Measurements from ENCODE around the gene ZNF48.
A peak's percentile ranks its signal among the peaks of the same experiment; 100 is the strongest.

ZNF48 gene
- total RNA-seq = 11.6 to 18.0 (median 17.0) reads per million in 3 donors

DNA sequence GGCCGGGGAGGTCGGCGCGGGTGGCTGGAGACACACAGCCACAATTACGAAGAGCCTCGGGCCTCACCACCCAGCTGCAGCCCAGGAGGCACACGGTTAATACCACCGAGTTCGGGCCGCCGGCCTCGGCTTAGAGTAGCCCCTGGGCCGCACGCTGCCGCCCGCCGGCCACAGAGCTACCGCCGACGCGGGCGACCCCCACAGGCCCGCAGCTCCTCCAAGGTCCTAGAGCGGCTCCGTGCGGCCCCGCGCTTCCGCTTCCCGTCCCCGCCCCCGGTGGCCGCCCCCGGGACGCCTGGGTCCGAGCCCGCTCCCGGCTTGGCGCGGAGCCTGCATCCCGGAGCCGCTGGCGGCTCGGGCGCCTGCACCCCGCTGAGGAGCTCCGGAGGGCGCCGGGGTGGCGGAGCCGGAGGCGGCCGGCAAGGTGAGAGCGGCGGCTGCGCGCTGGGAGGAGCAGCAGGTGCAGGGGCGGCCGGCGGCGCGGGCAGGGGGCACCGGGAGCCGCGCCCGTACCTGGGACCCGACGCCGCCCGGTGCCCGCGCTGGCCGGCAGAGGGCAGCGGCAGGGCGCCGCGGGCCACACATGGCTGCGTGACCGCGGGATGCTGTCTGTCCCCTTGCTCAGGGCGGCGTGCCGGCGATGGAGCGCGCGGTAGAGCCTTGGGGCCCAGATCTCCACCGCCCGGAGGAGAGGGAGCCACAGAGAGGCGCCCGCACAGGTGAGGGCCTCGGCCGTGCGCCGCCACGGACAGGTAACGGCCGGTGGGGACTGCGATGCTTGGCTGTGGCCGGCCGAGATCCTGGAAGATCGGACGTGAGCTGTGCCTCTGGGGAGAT, at the start of gene ZNF48:
Gene ZNF48 (plus strand): TSS at position 266 of the 837 bp plus-strand sequence. CDS start 375 bp downstream, at position 641.
- Histone ChIP-seq H3K27me3 (replicated peaks; ENCODE audit: control insufficient read depth, insufficient read depth, low read length, poor library complexity, severe bottlenecking) (no peaks in the 10 kb centered on the region), H3K36me3 (ENCODE audit: control insufficient read depth, insufficient read depth, low read length) (peaks cover 14% of the 10 kb centered on the region), H3K9me3 (ENCODE audit: control insufficient read depth, low read length) (no peaks in the 10 kb centered on the region), H3K27ac (ENCODE audit: insufficient read depth, low read length, poor library complexity, severe bottlenecking) (peak within 1 kb of the TSS; percentile 61), H3K4me3 (ENCODE audit: insufficient read depth, low read depth, low read length, poor library complexity, severe bottlenecking) (peak within 1 kb of the TSS; percentile 71), H3K4me1 (ENCODE audit: control insufficient read depth, insufficient read depth, low read length, poor library complexity, severe bottlenecking) (peaks cover 16% of the 10 kb centered on the region)
- peak; percentile 19 to 36 (median 34) for DNase-seq

DNA sequence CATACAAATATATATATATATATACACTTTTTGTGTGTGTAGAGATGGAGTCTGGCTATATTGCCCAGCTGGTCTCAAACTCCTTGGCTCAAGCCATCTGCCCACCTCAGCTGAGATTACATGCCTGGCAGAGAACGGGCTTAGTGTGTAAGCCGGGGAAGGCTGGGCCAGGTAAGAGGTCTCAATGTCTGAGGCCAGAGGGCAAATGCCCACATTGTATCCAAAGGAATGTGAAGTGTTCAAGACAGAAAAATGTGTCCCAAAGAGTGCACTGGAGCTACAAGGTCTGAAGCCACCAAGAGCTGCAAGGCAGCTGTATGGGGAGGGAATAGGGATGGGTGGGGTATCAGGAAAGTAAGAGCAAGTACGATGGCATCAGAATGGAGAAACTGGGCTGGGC, 48.9 kb upstream of the ZNF48 start:
- DNase-seq = no peak
- no peaks in the 10 kb centered on the region for H3K9me3 ChIP-seq (ENCODE audit: control insufficient read depth, low read length)
- H3K36me3 ChIP-seq (ENCODE audit: control insufficient read depth, insufficient read depth, low read length) = peaks cover 18% of the 10 kb centered on the region
- no peaks in the 10 kb centered on the region for H3K27me3 ChIP-seq (replicated peaks; ENCODE audit: control insufficient read depth, insufficient read depth, low read length, poor library complexity, severe bottlenecking)
- no peak overlapping the region for H3K27ac ChIP-seq (ENCODE audit: insufficient read depth, low read length, poor library complexity, severe bottlenecking)
- H3K4me3 ChIP-seq (ENCODE audit: insufficient read depth, low read depth, low read length, poor library complexity, severe bottlenecking) = no peak overlapping the region
- no peaks in the 10 kb centered on the region for H3K4me1 ChIP-seq (ENCODE audit: control insufficient read depth, insufficient read depth, low read length, poor library complexity, severe bottlenecking)

GRCh38 chr16:30348113-30348512, 47.1 kb upstream of the ZNF48 start:
- Histone ChIP-seq H3K4me3 (ENCODE audit: insufficient read depth, low read depth, low read length, poor library complexity, severe bottlenecking) (no peak overlapping the region), H3K9me3 (ENCODE audit: control insufficient read depth, low read length) (no peaks in the 10 kb centered on the region), H3K27ac (ENCODE audit: insufficient read depth, low read length, poor library complexity, severe bottlenecking) (no peak overlapping the region), H3K4me1 (ENCODE audit: control insufficient read depth, insufficient read depth, low read length, poor library complexity, severe bottlenecking) (no peaks in the 10 kb centered on the region), H3K27me3 (replicated peaks; ENCODE audit: control insufficient read depth, insufficient read depth, low read length, poor library complexity, severe bottlenecking) (no peaks in the 10 kb centered on the region), H3K36me3 (ENCODE audit: control insufficient read depth, insufficient read depth, low read length) (peaks cover 35% of the 10 kb centered on the region)
- no peak for DNase-seq

- Histone ChIP-seq H3K36me3 (ENCODE audit: control insufficient read depth, insufficient read depth, low read length) (peaks cover 35% of the 10 kb centered on the region), H3K4me3 (ENCODE audit: insufficient read depth, low read depth, low read length, poor library complexity, severe bottlenecking) (no peak overlapping the region), H3K27ac (ENCODE audit: insufficient read depth, low read length, poor library complexity, severe bottlenecking) (no peak overlapping the region), H3K4me1 (ENCODE audit: control insufficient read depth, insufficient read depth, low read length, poor library complexity, severe bottlenecking) (peaks cover 3% of the 10 kb centered on the region), H3K27me3 (replicated peaks; ENCODE audit: control insufficient read depth, insufficient read depth, low read length, poor library complexity, severe bottlenecking) (no peaks in the 10 kb centered on the region), H3K9me3 (ENCODE audit: control insufficient read depth, low read length) (no peaks in the 10 kb centered on the region)
- no peak for DNase-seq
Observed at GRCh38 chr16:30348929-30349328, 46.3 kb upstream of the ZNF48 start.

GRCh38 chr16:30349675-30350074, 45.5 kb upstream of the ZNF48 start:
- Histone ChIP-seq H3K4me1 (ENCODE audit: control insufficient read depth, insufficient read depth, low read length, poor library complexity, severe bottlenecking) (peaks cover 11% of the 10 kb centered on the region), H3K9me3 (ENCODE audit: control insufficient read depth, low read length) (no peaks in the 10 kb centered on the region), H3K36me3 (ENCODE audit: control insufficient read depth, insufficient read depth, low read length) (peaks cover 35% of the 10 kb centered on the region), H3K27me3 (replicated peaks; ENCODE audit: control insufficient read depth, insufficient read depth, low read length, poor library complexity, severe bottlenecking) (no peaks in the 10 kb centered on the region), H3K4me3 (ENCODE audit: insufficient read depth, low read depth, low read length, poor library complexity, severe bottlenecking) (no peak overlapping the region), H3K27ac (ENCODE audit: insufficient read depth, low read length, poor library complexity, severe bottlenecking) (no peak overlapping the region)
- no peak for DNase-seq

- Histone ChIP-seq H3K4me3 (ENCODE audit: insufficient read depth, low read depth, low read length, poor library complexity, severe bottlenecking) (no peak overlapping the region), H3K27ac (ENCODE audit: insufficient read depth, low read length, poor library complexity, severe bottlenecking) (peak overlapping the region; percentile 2), H3K9me3 (ENCODE audit: control insufficient read depth, low read length) (no peaks in the 10 kb centered on the region), H3K27me3 (replicated peaks; ENCODE audit: control insufficient read depth, insufficient read depth, low read length, poor library complexity, severe bottlenecking) (no peaks in the 10 kb centered on the region), H3K4me1 (ENCODE audit: control insufficient read depth, insufficient read depth, low read length, poor library complexity, severe bottlenecking) (peaks cover 12% of the 10 kb centered on the region), H3K36me3 (ENCODE audit: control insufficient read depth, insufficient read depth, low read length) (peaks cover 35% of the 10 kb centered on the region)
- no peak for DNase-seq
Observed at GRCh38 chr16:30350134-30350871, 44.9 kb upstream of the ZNF48 start.

DNA sequence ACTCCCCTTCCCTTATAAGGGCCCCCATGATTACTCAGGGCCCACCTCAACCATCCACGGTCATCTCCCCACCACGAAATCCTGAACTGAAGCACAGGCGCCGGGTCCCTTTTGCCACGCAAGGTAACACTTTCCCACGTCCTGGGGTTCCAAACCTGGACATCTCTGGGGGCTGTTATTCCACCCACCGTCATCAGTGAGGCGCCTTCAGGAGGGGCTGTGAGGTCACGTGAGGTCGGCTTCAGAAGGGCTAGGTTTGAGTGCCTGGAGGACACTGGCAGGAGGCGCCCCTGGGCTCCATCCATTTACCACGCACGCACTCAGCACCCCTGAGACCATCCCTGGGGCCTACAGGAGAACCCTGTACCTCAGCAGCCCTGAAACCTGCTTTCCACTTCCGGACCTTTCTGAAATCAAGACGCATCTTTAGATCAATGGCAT, 44.2 kb upstream of the ZNF48 start:
- Histone ChIP-seq H3K27me3 (replicated peaks; ENCODE audit: control insufficient read depth, insufficient read depth, low read length, poor library complexity, severe bottlenecking) (no peaks in the 10 kb centered on the region), H3K27ac (ENCODE audit: insufficient read depth, low read length, poor library complexity, severe bottlenecking) (no peak overlapping the region), H3K4me3 (ENCODE audit: insufficient read depth, low read depth, low read length, poor library complexity, severe bottlenecking) (no peak overlapping the region), H3K36me3 (ENCODE audit: control insufficient read depth, insufficient read depth, low read length) (peaks cover 35% of the 10 kb centered on the region), H3K9me3 (ENCODE audit: control insufficient read depth, low read length) (no peaks in the 10 kb centered on the region), H3K4me1 (ENCODE audit: control insufficient read depth, insufficient read depth, low read length, poor library complexity, severe bottlenecking) (peaks cover 18% of the 10 kb centered on the region)
- no peak for DNase-seq

DNA sequence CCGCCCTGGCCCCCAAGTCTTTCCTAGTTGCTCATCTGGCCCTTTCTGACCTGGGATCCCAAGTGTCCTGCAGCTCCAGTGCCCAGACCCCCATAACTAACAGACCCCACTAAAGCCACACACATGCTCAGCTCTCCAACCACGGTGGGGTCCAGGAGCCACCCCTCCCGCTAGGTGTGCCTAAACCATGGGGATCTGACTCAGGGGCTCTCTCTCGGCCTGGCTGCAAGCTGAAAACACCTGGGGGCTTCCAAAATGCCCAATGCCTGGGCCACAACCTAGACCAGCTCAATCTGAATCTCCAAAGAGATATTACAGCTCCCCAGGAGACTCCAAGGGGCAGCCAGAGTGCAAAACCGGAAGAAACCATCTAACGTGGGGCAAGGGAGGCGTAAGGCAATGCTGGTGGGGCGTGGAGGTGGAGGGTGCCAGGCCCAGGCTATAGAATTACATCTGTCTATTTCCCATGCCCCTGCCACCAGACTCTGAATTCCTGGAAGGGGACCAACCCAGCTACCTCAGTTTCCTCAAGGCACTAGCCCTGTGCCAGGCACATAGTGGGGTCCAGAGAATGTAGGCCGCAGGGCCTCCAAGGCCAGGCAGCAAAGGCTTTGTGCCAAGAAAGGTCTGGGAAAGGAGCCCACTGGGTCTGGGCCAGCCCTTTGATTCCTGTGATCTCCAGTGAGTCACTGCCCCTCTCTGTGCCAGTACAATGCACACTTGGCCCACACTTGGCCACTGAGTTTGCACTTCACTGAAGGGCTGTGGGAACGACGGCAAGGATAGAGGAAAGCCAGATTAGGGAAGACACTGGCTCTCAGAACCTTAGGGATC, 43.4 kb upstream of the ZNF48 start:
- no peak overlapping the region for H3K4me3 ChIP-seq (ENCODE audit: insufficient read depth, low read depth, low read length, poor library complexity, severe bottlenecking)
- H3K27ac ChIP-seq (ENCODE audit: insufficient read depth, low read length, poor library complexity, severe bottlenecking) = no peak overlapping the region
- H3K9me3 ChIP-seq (ENCODE audit: control insufficient read depth, low read length) = no peaks in the 10 kb centered on the region
- peaks cover 24% of the 10 kb centered on the region for H3K4me1 ChIP-seq (ENCODE audit: control insufficient read depth, insufficient read depth, low read length, poor library complexity, severe bottlenecking)
- H3K36me3 ChIP-seq (ENCODE audit: control insufficient read depth, insufficient read depth, low read length) = peaks cover 35% of the 10 kb centered on the region
- H3K27me3 ChIP-seq (replicated peaks; ENCODE audit: control insufficient read depth, insufficient read depth, low read length, poor library complexity, severe bottlenecking) = no peaks in the 10 kb centered on the region
- DNase-seq = no peak

DNA sequence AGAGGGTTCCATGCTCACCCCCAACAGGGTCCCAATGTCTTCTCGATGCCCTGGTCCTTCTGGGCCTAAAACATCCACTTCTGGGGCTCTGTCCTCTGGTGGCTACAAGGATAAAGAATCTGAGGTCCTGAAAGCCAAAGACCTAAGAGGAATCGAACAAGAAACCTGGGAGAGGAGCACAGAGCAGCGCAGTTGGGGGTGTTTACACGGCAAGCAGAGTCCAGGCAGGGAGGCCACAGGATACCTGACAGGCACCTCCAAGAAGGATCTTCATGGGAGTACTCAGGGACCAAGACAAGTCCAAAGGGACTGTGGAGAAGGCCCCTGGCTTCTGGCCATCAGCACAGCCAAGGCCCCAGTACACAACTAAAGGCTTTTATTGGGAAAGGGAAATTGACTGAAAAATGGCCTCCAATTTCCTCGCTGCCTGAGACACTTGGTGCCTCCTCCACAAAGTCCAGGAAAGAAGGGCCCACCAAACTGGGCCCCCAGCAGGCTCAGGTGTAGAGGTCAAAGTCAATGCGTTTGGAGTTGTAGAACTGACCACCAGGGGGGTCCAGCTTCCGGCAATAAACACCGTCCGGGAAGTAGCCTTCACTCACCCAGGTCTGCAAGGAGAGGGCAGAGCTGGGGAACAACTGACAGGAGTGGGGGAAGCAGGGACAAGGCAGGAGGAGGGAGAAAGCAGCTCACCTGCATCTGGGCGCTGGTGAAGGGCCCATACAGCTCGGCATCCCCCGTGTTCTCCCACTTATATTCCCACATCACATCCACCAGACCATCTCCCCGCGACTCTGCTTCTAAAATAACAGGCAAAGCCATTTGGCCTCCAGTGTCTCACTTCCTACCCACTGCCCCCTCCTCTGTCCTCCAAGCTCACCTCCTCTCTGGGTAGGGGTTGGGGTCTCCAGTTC, 42.5 kb upstream of the ZNF48 start:
- peaks cover 24% of the 10 kb centered on the region for H3K4me1 ChIP-seq (ENCODE audit: control insufficient read depth, insufficient read depth, low read length, poor library complexity, severe bottlenecking)

More for the DNA sequence above, 42.5 kb upstream of the ZNF48 start:
- Histone ChIP-seq H3K36me3 (ENCODE audit: control insufficient read depth, insufficient read depth, low read length) (peaks cover 35% of the 10 kb centered on the region), H3K27me3 (replicated peaks; ENCODE audit: control insufficient read depth, insufficient read depth, low read length, poor library complexity, severe bottlenecking) (no peaks in the 10 kb centered on the region), H3K4me3 (ENCODE audit: insufficient read depth, low read depth, low read length, poor library complexity, severe bottlenecking) (no peak overlapping the region), H3K9me3 (ENCODE audit: control insufficient read depth, low read length) (no peaks in the 10 kb centered on the region), H3K27ac (ENCODE audit: insufficient read depth, low read length, poor library complexity, severe bottlenecking) (no peak overlapping the region)
- DNase-seq = no peak
